H9 (cell line): ENCODE measurements around the gene SFMBT2. TPM values are rescaled to one million over a fixed set of nuclear protein-coding genes. Genes with fewer than 3 reads are reported as not detected.

Source experiments
- DNase-seq: peaks from one replicate; pipeline ENCODE4 v3.0.0-alpha.2; 2017
- H2AFZ ChIP-seq: one replicate; pipeline ENCODE4 v1.6.1; 2013; ENCODE audit warnings: mild to moderate bottlenecking, low read length, control low read depth, moderate library complexity
- H2AK5ac ChIP-seq: 2 replicates; pipeline ENCODE4 v1.6.1; 2013; ENCODE audit warnings: low read length, control low read depth, mixed read lengths; ENCODE audit not compliant: insufficient read length
- H2BK120ac ChIP-seq: one replicate; pipeline ENCODE4 v1.6.1; 2013; ENCODE audit warnings: low read depth, mild to moderate bottlenecking, low read length, control low read depth, inconsistent platforms; ENCODE audit not compliant: poor library complexity, severe bottlenecking
- H2BK12ac ChIP-seq: 2 replicates; pipeline ENCODE4 v1.6.1; 2013; ENCODE audit warnings: low read length, control low read depth, mixed read lengths, low read depth; ENCODE audit not compliant: insufficient read length
- H2BK15ac ChIP-seq: 2 replicates; pipeline ENCODE4 v1.6.1; 2013; ENCODE audit warnings: low read depth, low read length, control low read depth
- H2BK20ac ChIP-seq: one replicate; pipeline ENCODE4 v1.6.1; 2013; ENCODE audit warnings: low read depth, mild to moderate bottlenecking, low read length, control low read depth, inconsistent platforms; ENCODE audit not compliant: poor library complexity, severe bottlenecking
- H2BK5ac ChIP-seq: 2 replicates; pipeline ENCODE4 v1.6.1; 2013; ENCODE audit warnings: low read length, control low read depth, mixed read lengths; ENCODE audit not compliant: insufficient read length
- H3K14ac ChIP-seq: 2 replicates; pipeline ENCODE4 v1.6.1; 2013; ENCODE audit warnings: low read length, control low read depth; ENCODE audit not compliant: insufficient read depth
- H3K18ac ChIP-seq: 2 replicates; pipeline ENCODE4 v1.6.1; 2013; ENCODE audit warnings: low read depth, mild to moderate bottlenecking, mixed read lengths, low read length, control low read depth; ENCODE audit not compliant: insufficient read length
- H3K23ac ChIP-seq: 2 replicates; pipeline ENCODE4 v1.6.1; 2013; ENCODE audit warnings: low read length, control low read depth, mixed read lengths, low read depth; ENCODE audit not compliant: insufficient read length
- H3K23me2 ChIP-seq: 2 replicates; pipeline ENCODE4 v1.6.1; 2013; ENCODE audit warnings: low read depth, mild to moderate bottlenecking, mixed read lengths, low read length, control low read depth; ENCODE audit not compliant: insufficient read length, poor library complexity, severe bottlenecking
- H3K27ac ChIP-seq: 2 replicates; pipeline ENCODE4 v1.5.1; 2013; ENCODE audit warnings: low read length, control low read depth, mixed read lengths, low read depth; ENCODE audit not compliant: insufficient read length
- H3K27me3 ChIP-seq: 2 replicates; pipeline ENCODE4 v1.6.1; 2013; ENCODE audit warnings: low read length, control low read depth, inconsistent platforms; ENCODE audit not compliant: insufficient read depth
- H3K4ac ChIP-seq: 2 replicates; pipeline ENCODE4 v1.6.1; 2013; ENCODE audit warnings: low read depth, mild to moderate bottlenecking, control low read depth, inconsistent platforms, low read length, moderate library complexity
- H3K4me1 ChIP-seq: 2 replicates; pipeline ENCODE4 v1.6.1; 2013; ENCODE audit warnings: low read length, control low read depth, inconsistent platforms; ENCODE audit not compliant: insufficient read depth
- H3K4me2 ChIP-seq: 2 replicates; pipeline ENCODE4 v1.6.1; 2013; ENCODE audit warnings: low read length, control low read depth, mixed read lengths; ENCODE audit not compliant: insufficient read length, insufficient read depth
- H3K56ac ChIP-seq: 2 replicates; pipeline ENCODE4 v1.6.1; 2013; ENCODE audit warnings: low read depth, mild to moderate bottlenecking, mixed read lengths, low read length, control low read depth; ENCODE audit not compliant: insufficient read length
- H3K79me1 ChIP-seq: 2 replicates; pipeline ENCODE4 v1.6.1; 2013; ENCODE audit warnings: low read depth, mild to moderate bottlenecking, moderate library complexity, low read length, control low read depth, inconsistent platforms; ENCODE audit not compliant: insufficient read depth, poor library complexity, severe bottlenecking
- H3K79me2 ChIP-seq: 2 replicates; pipeline ENCODE4 v1.6.1; 2013; ENCODE audit warnings: low read length, control low read depth, inconsistent platforms; ENCODE audit not compliant: insufficient read depth
- H3K9ac ChIP-seq: 2 replicates; pipeline ENCODE4 v1.6.1; 2013; ENCODE audit warnings: low read length, control low read depth, mixed read lengths; ENCODE audit not compliant: insufficient read length; ENCODE audit errors: extremely low read depth
- H3K9me3 ChIP-seq: one replicate; pipeline ENCODE4 v1.6.1; 2013; ENCODE audit warnings: low read depth, low read length, inconsistent platforms; ENCODE audit not compliant: control insufficient read depth
- H3T11ph ChIP-seq: one replicate; pipeline ENCODE4 v1.6.1; 2013; ENCODE audit warnings: mild to moderate bottlenecking, low read length, control low read depth, inconsistent platforms
- H4K20me1 ChIP-seq: one replicate; pipeline ENCODE4 v1.6.1; 2013; ENCODE audit not compliant: control insufficient read depth, insufficient read length, insufficient read depth
- H4K5ac ChIP-seq: 2 replicates; pipeline ENCODE4 v1.6.1; 2013; ENCODE audit warnings: low read depth, mild to moderate bottlenecking, mixed read lengths, low read length, control low read depth; ENCODE audit not compliant: insufficient read length
- H4K8ac ChIP-seq: replicated peaks from 2 replicates; pipeline ENCODE4 v1.6.1; 2013; ENCODE audit warnings: low read length, control low read depth, mixed read lengths, low read depth; ENCODE audit not compliant: insufficient read length
- H4K91ac ChIP-seq: 2 replicates; pipeline ENCODE4 v1.6.1; 2013; ENCODE audit warnings: low read depth, mild to moderate bottlenecking, moderate library complexity, mixed read lengths, low read length, control low read depth; ENCODE audit not compliant: insufficient read length
- H3K27ac Mint-ChIP-seq, 3 experiments: 2 replicates in 2 of 3; 3 replicates in 1 of 3; pipeline ENCODE4 v1.8.0; 2020 to 2021; ENCODE audit warnings: mixed read lengths in 3 of 3, mild to moderate bottlenecking in 1 of 3, moderate library complexity in 1 of 3
- H3K27me3 Mint-ChIP-seq: 2 replicates; pipeline ENCODE4 v1.8.0; 2021; ENCODE audit warnings: low read depth, mild to moderate bottlenecking, moderate library complexity, mixed read lengths
- H3K36me3 Mint-ChIP-seq, 3 experiments: 2 replicates in 2 of 3; 3 replicates in 1 of 3; pipeline ENCODE4 v1.8.0; 2020 to 2021; ENCODE audit warnings: low read depth in 3 of 3, mixed read lengths in 3 of 3; ENCODE audit not compliant: insufficient read depth in 1 of 3
- H3K4me1 Mint-ChIP-seq, 2 experiments: 2 replicates each; pipeline ENCODE4 v1.8.0; 2020; ENCODE audit warnings: mixed read lengths in 2 of 2
- H3K4me3 Mint-ChIP-seq, 2 experiments: 2 replicates in 1 of 2; 3 replicates in 1 of 2; pipeline ENCODE4 v1.8.0; 2020 to 2021; ENCODE audit warnings: mild to moderate bottlenecking in 2 of 2, mixed read lengths in 2 of 2, moderate library complexity in 1 of 2
- H3K9me3 Mint-ChIP-seq, 2 experiments: 2 replicates in 1 of 2; 3 replicates in 1 of 2; pipeline ENCODE4 v1.8.0; 2020; ENCODE audit warnings: mild to moderate bottlenecking in 2 of 2, mixed read lengths in 2 of 2, moderate library complexity in 1 of 2
- WGBS: extraction: QIAGEN DNeasy Blood & Tissue Kit; methylation state at CpG from one replicate; pipeline ENCODE4 v1.1.7; 2013; ENCODE audit warnings: missing lambda C conversion rate, low lambda C conversion rate, mixed read lengths; ENCODE audit not compliant: insufficient read length; ENCODE audit errors: extremely low coverage; 5-methylcytosine and 5-hydroxymethylcytosine counted together
- total RNA-seq: library from RNA; stranded (reverse); gene quantifications from 2 replicates; pipeline ENCODE4 v1.2.1, GENCODE V29; 2021
- TF ChIP-seq, protein P1 (sequence below): fragments of 200-600 bp; sonication (generic); conservative IDR thresholded peaks from 3 replicates; pipeline ENCODE4 v1.8.0; 2021; ENCODE audit warnings: antibody characterized with exemption, mild to moderate bottlenecking

SFMBT2 gene
- total RNA-seq, 1 experiment from 2014 or later = 5.3 TPM

DNA sequence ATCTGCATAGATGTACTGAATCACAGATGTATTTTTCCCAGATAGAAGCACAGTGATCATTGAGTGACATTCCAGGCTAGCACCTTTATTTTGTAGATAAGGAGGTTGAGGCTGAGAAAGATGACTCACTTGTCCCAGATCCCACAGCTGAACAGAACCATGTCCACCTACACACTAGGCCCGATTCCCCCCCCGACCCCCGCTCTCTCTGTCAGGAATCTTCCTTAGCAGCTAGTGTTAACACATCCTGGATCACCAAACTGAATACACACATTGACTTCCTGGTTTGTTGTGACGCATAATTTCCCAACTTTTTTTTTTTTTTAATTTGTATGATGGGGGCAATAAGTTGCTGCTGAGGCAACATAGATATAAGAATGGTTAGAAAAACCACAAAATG lies 5.2 kb downstream of the SFMBT2 start:
- Mint-ChIP-seq H3K4me1 (peaks cover 28 to 36% of the 10 kb centered on the region in 2 experiments), H3K27me3 (peaks cover 56% of the 10 kb centered on the region), H3K4me3 (no peak overlapping the region), H3K9me3 (peaks cover 0 to 4% of the 10 kb centered on the region in 2 experiments; a peak in 2 of 5 replicates), H3K36me3 (no peaks in the 10 kb centered on the region), H3K27ac (no peak overlapping the region)
- H2BK15ac ChIP-seq = no peak overlapping the region
- H3K9ac ChIP-seq = no peak overlapping the region
- H4K20me1 ChIP-seq = no peaks in the 10 kb centered on the region
- no peak overlapping the region for H3K4ac ChIP-seq
- TF ChIP-seq, protein P1, sequence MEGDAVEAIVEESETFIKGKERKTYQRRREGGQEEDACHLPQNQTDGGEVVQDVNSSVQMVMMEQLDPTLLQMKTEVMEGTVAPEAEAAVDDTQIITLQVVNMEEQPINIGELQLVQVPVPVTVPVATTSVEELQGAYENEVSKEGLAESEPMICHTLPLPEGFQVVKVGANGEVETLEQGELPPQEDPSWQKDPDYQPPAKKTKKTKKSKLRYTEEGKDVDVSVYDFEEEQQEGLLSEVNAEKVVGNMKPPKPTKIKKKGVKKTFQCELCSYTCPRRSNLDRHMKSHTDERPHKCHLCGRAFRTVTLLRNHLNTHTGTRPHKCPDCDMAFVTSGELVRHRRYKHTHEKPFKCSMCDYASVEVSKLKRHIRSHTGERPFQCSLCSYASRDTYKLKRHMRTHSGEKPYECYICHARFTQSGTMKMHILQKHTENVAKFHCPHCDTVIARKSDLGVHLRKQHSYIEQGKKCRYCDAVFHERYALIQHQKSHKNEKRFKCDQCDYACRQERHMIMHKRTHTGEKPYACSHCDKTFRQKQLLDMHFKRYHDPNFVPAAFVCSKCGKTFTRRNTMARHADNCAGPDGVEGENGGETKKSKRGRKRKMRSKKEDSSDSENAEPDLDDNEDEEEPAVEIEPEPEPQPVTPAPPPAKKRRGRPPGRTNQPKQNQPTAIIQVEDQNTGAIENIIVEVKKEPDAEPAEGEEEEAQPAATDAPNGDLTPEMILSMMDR = no peak
- H3K23me2 ChIP-seq = peaks cover 32% of the 10 kb centered on the region
- no peaks in the 10 kb centered on the region for H3K9me3 ChIP-seq
- H3K56ac ChIP-seq = no peak overlapping the region
- H3K23ac ChIP-seq = no peak overlapping the region
- no peaks in the 10 kb centered on the region; the same call in 1 of the 2 replicates for H3K4me1 ChIP-seq
- no peak overlapping the region for H2AK5ac ChIP-seq
- H3K27ac ChIP-seq = no peak overlapping the region
- H2BK5ac ChIP-seq = no peak overlapping the region
- H4K91ac ChIP-seq = no peak overlapping the region
- H4K8ac ChIP-seq = no peak overlapping the region
- no peaks in the 10 kb centered on the region for H3K79me1 ChIP-seq
- no peak overlapping the region for H2BK120ac ChIP-seq
- H2BK20ac ChIP-seq = no peak overlapping the region
- no peak overlapping the region for H4K5ac ChIP-seq
- peaks cover 13% of the 10 kb centered on the region; the same call in 1 of the 2 replicates for H3K27me3 ChIP-seq
- no peak overlapping the region for H3K18ac ChIP-seq
- H2AFZ ChIP-seq = no peak overlapping the region
- no peak for DNase-seq
- H3K4me2 ChIP-seq = no peak overlapping the region
- H3K79me2 ChIP-seq = peaks cover 4% of the 10 kb centered on the region; the same call in 1 of the 2 replicates
- no CpG with 5 or more reads among the region's 4 CpGs for WGBS
- H2BK12ac ChIP-seq = no peak overlapping the region
- H3K14ac ChIP-seq = no peak overlapping the region
- H3T11ph ChIP-seq = no peak overlapping the region
